Cardiac fibroblast (primary cell): ENCODE results near the gene CCDC146.
A peak's percentile ranks its signal among the peaks of the same experiment; 100 is the strongest.
"Not testable (repeated sequence)": the region's sequence is repeated elsewhere in the genome, so short reads cannot be mapped to it uniquely, and the experiment has no call there.

Experiments used
- DNase-seq, 2 donors: peaks; one replicate each; pipeline versions ENCODE4 v3.0.0 to v3.0.0-alpha.2; 2010; ENCODE audit warnings: low read depth in 2 of 2
- H3K4me3 ChIP-seq, 2 donors: replicated peaks in 1 of 2; 1 replicate in 1 of 2; 2 replicates in 1 of 2; pipeline ENCODE4 v1.5.1; 2011; ENCODE audit warnings: low read depth in 2 of 2, low read length in 2 of 2, mild to moderate bottlenecking in 2 of 2, moderate library complexity in 1 of 2
- CTCF ChIP-seq: IDR thresholded peaks from one replicate; pipeline ENCODE4 v1.5.1; 2011; ENCODE audit warnings: low read depth, mild to moderate bottlenecking, low read length, inconsistent platforms

CCDC146 gene

GRCh38 chr7:77131781-77132180 lies 9.4 kb downstream of the CCDC146 start:
- not testable (repeated sequence) for H3K4me3 ChIP-seq, DNase-seq

- not testable (repeated sequence) for H3K4me3 ChIP-seq, DNase-seq
These were observed 16.3 kb downstream of the CCDC146 start for GRCh38 chr7:77138668-77139067.

- not testable (repeated sequence) for H3K4me3 ChIP-seq, DNase-seq
These were observed 17.9 kb downstream of the CCDC146 start for GRCh38 chr7:77140291-77140690.

- H3K4me3 ChIP-seq: not testable (repeated sequence)
- DNase-seq: peak; percentile 60 to 72
These were observed 29.8 kb downstream of the CCDC146 start for GRCh38 chr7:77152232-77152631.

- not testable (repeated sequence) for H3K4me3 ChIP-seq, DNase-seq
These were observed 32.6 kb downstream of the CCDC146 start for GRCh38 chr7:77154917-77155464.

- H3K4me3 ChIP-seq, DNase-seq: not testable (repeated sequence)
These were observed 33.4 kb downstream of the CCDC146 start for GRCh38 chr7:77155601-77156377.

GRCh38 chr7:77157034-77157433 lies 34.6 kb downstream of the CCDC146 start:
- H3K4me3 ChIP-seq, DNase-seq: not testable (repeated sequence)

GRCh38 chr7:77157446-77157845 lies 35.0 kb downstream of the CCDC146 start:
- no peak overlapping the region for H3K4me3 ChIP-seq
- TF ChIP-seq CTCF: no peak
- peak; percentile 3 to 31 for DNase-seq

GRCh38 chr7:77171073-77171472 lies 48.7 kb downstream of the CCDC146 start:
- not testable (repeated sequence) for DNase-seq, H3K4me3 ChIP-seq

GRCh38 chr7:77172437-77173172 lies 50.2 kb downstream of the CCDC146 start:
- not testable (repeated sequence) for H3K4me3 ChIP-seq

GRCh38 chr7:77174418-77174817 lies 52.0 kb downstream of the CCDC146 start:
- not testable (repeated sequence) for DNase-seq, H3K4me3 ChIP-seq

More at GRCh38 chr7:77172437-77173172, 50.2 kb downstream of the CCDC146 start:
- not testable (repeated sequence) for DNase-seq

GRCh38 chr7:77175274-77175800 lies 52.9 kb downstream of the CCDC146 start:
- not testable (repeated sequence) for H3K4me3 ChIP-seq, DNase-seq

- DNase-seq, H3K4me3 ChIP-seq: not testable (repeated sequence)
These were observed 55.0 kb downstream of the CCDC146 start for GRCh38 chr7:77177321-77177904.

GRCh38 chr7:77178024-77178423 lies 55.6 kb downstream of the CCDC146 start:
- not testable (repeated sequence) for DNase-seq, H3K4me3 ChIP-seq
